SK-N-SH (cell line): ENCODE results near the gene GBA3. TPM values are rescaled to one million over a fixed set of nuclear protein-coding genes. Genes with fewer than 3 reads are reported as not detected.

Experiments used
- CTCF ChIA-PET: fragments of 300-600, 350-600 bp; formaldehyde crosslinking; extraction: SDS; loops from one replicate; lab custom pipeline; 2021; lab: Yijun Ruan, JAX
- POLR2A ChIA-PET: fragments of 350-600 bp; sonication (Branson Sonifier 250); formaldehyde crosslinking; extraction: SDS; loops from one replicate; lab custom pipeline; 2020; ENCODE audit warnings: antibody characterized with exemption, inconsistent platforms; lab: Yijun Ruan, JAX
- DNase-seq: peaks from one replicate; pipeline ENCODE4 v3.0.0; 2012
- H2AFZ ChIP-seq: fragments of 200-600 bp; sonication (generic); 2 replicates; pipeline ENCODE4 v1.8.1; 2016; ENCODE audit warnings: antibody characterized with exemption, mild to moderate bottlenecking, low read depth
- H3F3A ChIP-seq: fragments of 200-600 bp; sonication (generic); replicated peaks from 2 replicates; pipeline ENCODE3; 2016; ENCODE audit warnings: antibody characterized with exemption, mild to moderate bottlenecking; ENCODE audit not compliant: insufficient read depth
- H3K27ac ChIP-seq, 2 experiments: fragments of 200-500 bp in 1 of 2; fragments of 200-600 bp in 1 of 2; sonication (Bioruptor generic) in 1 of 2; sonication (generic), shearing (Covaris generic) in 1 of 2; 2 replicates each; pipeline versions ENCODE4 v1.5.1 to v1.6.1; 2014 to 2016; ENCODE audit warnings: low read depth in 2 of 2, inconsistent platforms in 1 of 2, low read length in 1 of 2, mild to moderate bottlenecking in 1 of 2, mixed read lengths in 1 of 2
- H3K27me3 ChIP-seq: fragments of 200-600 bp; sonication (generic), shearing (Covaris generic); 2 replicates; pipeline ENCODE4 v1.6.1; 2016; ENCODE audit warnings: mixed run types; ENCODE audit not compliant: insufficient read depth
- H3K36me3 ChIP-seq, 2 experiments: fragments of 200-500 bp in 1 of 2; fragments of 200-600 bp in 1 of 2; sonication (Bioruptor generic) in 1 of 2; sonication (generic) in 1 of 2; replicated peaks in 1 of 2; 2 replicates each; pipeline versions ENCODE3 to v1.5.1; 2014 to 2016; ENCODE audit warnings: low read length in 1 of 2, mild to moderate bottlenecking in 1 of 2; ENCODE audit not compliant: insufficient read depth in 2 of 2, control insufficient read depth in 1 of 2
- H3K4me1 ChIP-seq, 2 experiments: fragments of 200-500 bp in 1 of 2; fragments of 200-600 bp in 1 of 2; sonication (Bioruptor generic) in 1 of 2; sonication (generic), shearing (Covaris generic) in 1 of 2; 2 replicates each; pipeline versions ENCODE4 v1.5.1 to v1.6.1; 2014 to 2016; ENCODE audit warnings: low read depth in 1 of 2, low read length in 1 of 2, mixed run types in 1 of 2; ENCODE audit not compliant: insufficient read depth in 2 of 2, control insufficient read depth in 1 of 2
- H3K4me2 ChIP-seq: fragments of 200-600 bp; sonication (generic), shearing (Covaris generic); 2 replicates; pipeline ENCODE4 v1.6.1; 2017; ENCODE audit warnings: mixed run types
- H3K4me3 ChIP-seq, 2 experiments: fragments of 200-500 bp in 1 of 2; fragments of 200-600 bp in 1 of 2; sonication (Bioruptor generic) in 1 of 2; sonication (generic), shearing (Covaris generic) in 1 of 2; 2 replicates each; pipeline versions ENCODE4 v1.5.1 to v1.8.1; 2014 to 2016; ENCODE audit warnings: low read depth in 2 of 2, inconsistent platforms in 1 of 2, low read length in 1 of 2, mild to moderate bottlenecking in 1 of 2, mixed read lengths in 1 of 2, moderate library complexity in 1 of 2
- H3K79me2 ChIP-seq: fragments of 200-600 bp; sonication (generic); 2 replicates; pipeline ENCODE4 v1.8.1; 2017; ENCODE audit warnings: mild to moderate bottlenecking; ENCODE audit not compliant: insufficient read depth
- H3K9ac ChIP-seq: fragments of 200-600 bp; sonication (generic); 2 replicates; pipeline ENCODE4 v1.6.1; 2017; ENCODE audit warnings: mixed run types
- H3K9me2 ChIP-seq: fragments of 200-600 bp; sonication (generic); 2 replicates; pipeline ENCODE4 v1.6.1; 2017; ENCODE audit warnings: mixed run types
- H3K9me3 ChIP-seq: fragments of 200-600 bp; sonication (generic); 2 replicates; pipeline ENCODE4 v1.6.1; 2017; ENCODE audit warnings: mixed run types, mild to moderate bottlenecking, moderate library complexity
- H4K20me1 ChIP-seq: fragments of 200-600 bp; sonication (generic); 2 replicates; pipeline ENCODE4 v1.6.1; 2017; ENCODE audit warnings: mild to moderate bottlenecking, mixed run types; ENCODE audit not compliant: insufficient read depth
- ELF1 ChIP-seq: IDR thresholded peaks from 2 replicates; pipeline ENCODE4 v1.4.0; 2012
- EP300 ChIP-seq, 2 experiments: IDR thresholded peaks; 2 replicates each; pipeline versions ENCODE4 v1.4.0 to v1.6.1; 2012; ENCODE audit warnings: borderline replicate concordance in 1 of 2, low read depth in 1 of 2, low read length in 1 of 2
- FOSL2 ChIP-seq: IDR thresholded peaks from 2 replicates; pipeline ENCODE4 v1.4.0; 2012; ENCODE audit warnings: low read depth, mild to moderate bottlenecking, moderate library complexity, borderline replicate concordance
- FOXM1 ChIP-seq: IDR thresholded peaks from 2 replicates; pipeline ENCODE4 v1.4.0; 2012; ENCODE audit warnings: low read depth, mild to moderate bottlenecking
- GABPA ChIP-seq: IDR thresholded peaks from 2 replicates; pipeline ENCODE4 v1.4.0; 2012; ENCODE audit warnings: low read depth, mild to moderate bottlenecking
- GATA2 ChIP-seq: sonication (generic); formaldehyde crosslinking; IDR thresholded peaks from 2 replicates; pipeline ENCODE4 v1.5.0; 2020; ENCODE audit warnings: mild to moderate bottlenecking, missing genetic modification reagents
- IRF3 ChIP-seq: fragments of 150-350 bp; IDR thresholded peaks from 2 replicates; pipeline ENCODE4 v1.6.1; 2016; ENCODE audit warnings: mild to moderate bottlenecking, low read depth, low read length
- MAX ChIP-seq: IDR thresholded peaks from 2 replicates; pipeline ENCODE4 v1.4.0; 2012; ENCODE audit warnings: low read depth
- MEF2A ChIP-seq: IDR thresholded peaks from 2 replicates; pipeline ENCODE4 v1.4.0; 2012; ENCODE audit warnings: low read depth, borderline replicate concordance
- MXI1 ChIP-seq: IDR thresholded peaks from 2 replicates; pipeline ENCODE4 v1.6.1; 2012; ENCODE audit warnings: mild to moderate bottlenecking, low read depth, low read length, improper control_type of control experiment
- NFIC ChIP-seq: IDR thresholded peaks from 2 replicates; pipeline ENCODE4 v1.4.0; 2012; ENCODE audit warnings: borderline replicate concordance
- PBX3 ChIP-seq: IDR thresholded peaks from 2 replicates; pipeline ENCODE4; 2012
- RFX5 ChIP-seq: IDR thresholded peaks from 2 replicates; pipeline ENCODE4 v1.6.1; 2012; ENCODE audit warnings: mild to moderate bottlenecking, improper control_type of control experiment, low read length
- RXRA ChIP-seq: IDR thresholded peaks from 2 replicates; pipeline ENCODE4 v1.4.0; 2012; ENCODE audit warnings: low read depth, mild to moderate bottlenecking, borderline replicate concordance
- SIN3A ChIP-seq: IDR thresholded peaks from 2 replicates; pipeline ENCODE4 v1.6.1; 2012; ENCODE audit warnings: low read depth, mild to moderate bottlenecking, low read length, moderate library complexity, borderline replicate concordance
- TEAD4 ChIP-seq: IDR thresholded peaks from 2 replicates; pipeline ENCODE4 v1.4.0; 2012; ENCODE audit warnings: mild to moderate bottlenecking, borderline replicate concordance; ENCODE audit not compliant: insufficient read depth
- YY1 ChIP-seq: IDR thresholded peaks from 2 replicates; pipeline ENCODE4 v1.4.0; 2012; ENCODE audit warnings: low read depth, mild to moderate bottlenecking
- WGBS: methylation state at CpG from one replicate; pipeline ENCODE4 v1.1.6; 2017; ENCODE audit warnings: low lambda C conversion rate; 5-methylcytosine and 5-hydroxymethylcytosine counted together
- polyA plus RNA-seq, 3 experiments: library from polyadenylated mRNA; depleted of rRNA; stranded (reverse); fragments of >200 nt; gene quantifications; 2 replicates each; pipeline ENCODE4 v1.2.3, GENCODE V29; 2012

GBA3 gene
- polyA plus RNA-seq, 1 of the 3 experiments (the other 2 are of a cell fraction): not detected

- TF ChIP-seq MEF2A (no peak), RFX5 (no peak), GATA2 (CRISPR knock-in tag) (no peak), MAX (no peak)
These were observed 28.5 kb downstream of the GBA3 start (continued) for GRCh38 chr4:22721204-22721603.

- DNase-seq: no peak
- WGBS: 18% methylated on average over 3 of the region's 3 CpGs
- CTCF ChIA-PET: no interaction called here
- no peaks in the 10 kb centered on the region for H3K4me1 ChIP-seq
- no peaks in the 10 kb centered on the region for H3K79me2 ChIP-seq
- H3K36me3 ChIP-seq: no peaks in the 10 kb centered on the region
- H3K9ac ChIP-seq: no peak overlapping the region
- POLR2A ChIA-PET: no interaction called here
- TF ChIP-seq RXRA (no peak), FOSL2 (no peak), MXI1 (no peak), MAX (no peak), ELF1 (no peak), PBX3 (no peak), NFIC (no peak), SIN3A (no peak), FOXM1 (no peak), EP300 (IDR thresholded peaks at IDR 0.05; ENCODE audit: borderline replicate concordance in 1 of 2, low read depth in 1 of 2, low read length in 1 of 2) (no peak), GABPA (no peak), RFX5 (no peak), IRF3 (no peak), YY1 (no peak), TEAD4 (no peak)
- H3K9me2 ChIP-seq: no peaks in the 10 kb centered on the region
- no peaks in the 10 kb centered on the region for H3K27me3 ChIP-seq
- no peak overlapping the region for H2AFZ ChIP-seq
- H3K4me2 ChIP-seq: no peak overlapping the region
- H3K9me3 ChIP-seq: no peaks in the 10 kb centered on the region
- no peak overlapping the region for H3K4me3 ChIP-seq
- H3K27ac ChIP-seq: no peak overlapping the region
- no peaks in the 10 kb centered on the region for H4K20me1 ChIP-seq
- H3F3A ChIP-seq: no peaks in the 10 kb centered on the region
These were observed 37.3 kb downstream of the GBA3 start for GRCh38 chr4:22730021-22730420.
